ENCODE data around the gene PSMB7. TPM values are rescaled to one million over a fixed set of nuclear protein-coding genes. Genes with fewer than 3 reads are reported as not detected.
A peak's percentile ranks its signal among the peaks of the same experiment; 100 is the strongest.

The PSMB7 gene
- total RNA-seq, 1 donor: 209 TPM

GRCh38 chr9:124450931-124451661 lies 35.9 kb upstream of the PSMB7 start:
- H3K4me3 ChIP-seq (ENCODE audit: low read depth, low read length): no peak overlapping the region
- no peak for DNase-seq (ENCODE audit: low read depth)

GRCh38 chr9:124450241-124450924 lies 35.1 kb upstream of the PSMB7 start, which contains the start of gene ADGRD2:
TSS of gene ADGRD2 (plus strand) at chr9:124450451. CDS start at chr9:124451667, 1,216 bp downstream.
- peak within 1 kb of the TSS; percentile 17 for H3K4me3 ChIP-seq (ENCODE audit: low read depth, low read length)
- TF ChIP-seq, protein P1, sequence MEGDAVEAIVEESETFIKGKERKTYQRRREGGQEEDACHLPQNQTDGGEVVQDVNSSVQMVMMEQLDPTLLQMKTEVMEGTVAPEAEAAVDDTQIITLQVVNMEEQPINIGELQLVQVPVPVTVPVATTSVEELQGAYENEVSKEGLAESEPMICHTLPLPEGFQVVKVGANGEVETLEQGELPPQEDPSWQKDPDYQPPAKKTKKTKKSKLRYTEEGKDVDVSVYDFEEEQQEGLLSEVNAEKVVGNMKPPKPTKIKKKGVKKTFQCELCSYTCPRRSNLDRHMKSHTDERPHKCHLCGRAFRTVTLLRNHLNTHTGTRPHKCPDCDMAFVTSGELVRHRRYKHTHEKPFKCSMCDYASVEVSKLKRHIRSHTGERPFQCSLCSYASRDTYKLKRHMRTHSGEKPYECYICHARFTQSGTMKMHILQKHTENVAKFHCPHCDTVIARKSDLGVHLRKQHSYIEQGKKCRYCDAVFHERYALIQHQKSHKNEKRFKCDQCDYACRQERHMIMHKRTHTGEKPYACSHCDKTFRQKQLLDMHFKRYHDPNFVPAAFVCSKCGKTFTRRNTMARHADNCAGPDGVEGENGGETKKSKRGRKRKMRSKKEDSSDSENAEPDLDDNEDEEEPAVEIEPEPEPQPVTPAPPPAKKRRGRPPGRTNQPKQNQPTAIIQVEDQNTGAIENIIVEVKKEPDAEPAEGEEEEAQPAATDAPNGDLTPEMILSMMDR (IDR thresholded peaks at IDR 0.05; ENCODE audit: insufficient read depth, low read length): no peak
- DNase-seq (ENCODE audit: low read depth): peak; percentile 4

More at GRCh38 chr9:124450931-124451661, 35.9 kb upstream of the PSMB7 start:
- TF ChIP-seq, protein P1 (IDR thresholded peaks at IDR 0.05; ENCODE audit: insufficient read depth, low read length): no peak

- DNase-seq (ENCODE audit: low read depth): no peak
- H3K4me3 ChIP-seq (ENCODE audit: low read depth, low read length): no peak overlapping the region
- TF ChIP-seq, protein P1 (IDR thresholded peaks at IDR 0.05; ENCODE audit: insufficient read depth, low read length): no peak
Measured at GRCh38 chr9:124449381-124450151, 34.3 kb upstream of the PSMB7 start.

DNA sequence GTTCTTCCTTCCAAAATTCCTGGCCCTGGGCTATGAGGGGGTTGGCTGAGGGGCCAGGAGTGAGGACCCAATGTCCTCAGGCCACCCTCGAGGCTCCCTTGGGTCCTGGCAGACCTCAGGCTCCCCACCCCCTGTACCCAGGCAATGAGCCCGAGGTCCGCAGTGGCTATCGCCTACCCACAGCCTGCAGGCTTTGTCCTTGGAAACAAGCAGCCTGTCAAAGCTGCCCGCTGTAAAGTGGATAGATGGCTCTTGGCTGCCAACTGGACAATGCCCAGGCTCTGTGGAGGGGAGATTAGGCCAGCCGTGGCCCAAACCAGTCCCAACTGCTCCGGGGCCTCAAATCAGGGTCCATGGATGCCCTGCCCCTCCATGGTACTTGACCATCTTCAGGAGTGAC lies 32.8 kb upstream of the PSMB7 start:
- TF ChIP-seq, protein P1 (IDR thresholded peaks at IDR 0.05; ENCODE audit: insufficient read depth, low read length): no peak
- H3K4me3 ChIP-seq (ENCODE audit: low read depth, low read length): no peak overlapping the region
- no peak for DNase-seq (ENCODE audit: low read depth)

GRCh38 chr9:124447297-124447661 lies 32.0 kb upstream of the PSMB7 start:
- DNase-seq (ENCODE audit: low read depth): no peak
- TF ChIP-seq, protein P1 (IDR thresholded peaks at IDR 0.05; ENCODE audit: insufficient read depth, low read length): no peak
- H3K4me3 ChIP-seq (ENCODE audit: low read depth, low read length): no peak overlapping the region

GRCh38 chr9:124444166-124444565 lies 28.9 kb upstream of the PSMB7 start:
- TF ChIP-seq, protein P1 (IDR thresholded peaks at IDR 0.05; ENCODE audit: insufficient read depth, low read length): no peak
- H3K4me3 ChIP-seq (ENCODE audit: low read depth, low read length): no peak overlapping the region
- no peak for DNase-seq (ENCODE audit: low read depth)
